HCT116 (cell line): ENCODE results near the gene SH3GL1.

Experiments
- FOSL1 ChIP-seq: IDR thresholded peaks from 2 replicates; pipeline ENCODE4 v1.6.1; 2012; ENCODE audit warnings: low read depth
- POLR2AphosphoS5 ChIP-seq: IDR thresholded peaks from 2 replicates; pipeline ENCODE4 v1.6.1; 2011; ENCODE audit warnings: mild to moderate bottlenecking, low read depth, low read length, moderate library complexity
- RAD21 ChIP-seq: IDR thresholded peaks from 2 replicates; pipeline ENCODE4 v1.6.1; 2012; ENCODE audit warnings: low read depth, mild to moderate bottlenecking
- YY1 ChIP-seq: IDR thresholded peaks from 2 replicates; pipeline ENCODE4 v1.6.1; 2011; ENCODE audit warnings: low read length, low read depth, moderate library complexity, mild to moderate bottlenecking; ENCODE audit not compliant: insufficient replicate concordance; ENCODE audit errors: extremely low read depth
- TF ChIP-seq, protein P1 (sequence below), 3 experiments: fragments of 200-600 bp in 1 of 3; sonication (generic) in 1 of 3; IDR thresholded peaks in 2 of 3; conservative IDR thresholded peaks in 1 of 3; 2 replicates each; pipeline ENCODE4 v1.5.1; 2012 to 2017; ENCODE audit warnings: low read depth in 2 of 3, low read length in 2 of 3, antibody characterized with exemption in 1 of 3, borderline replicate concordance in 1 of 3, control low read depth in 1 of 3, mild to moderate bottlenecking in 1 of 3, mixed read lengths in 1 of 3, mixed run types in 1 of 3, moderate library complexity in 1 of 3; ENCODE audit not compliant: insufficient read depth in 1 of 3
- TF ChIP-seq, protein P2 (sequence below): IDR thresholded peaks from 2 replicates; pipeline ENCODE4 v1.6.1; 2012

DNA sequence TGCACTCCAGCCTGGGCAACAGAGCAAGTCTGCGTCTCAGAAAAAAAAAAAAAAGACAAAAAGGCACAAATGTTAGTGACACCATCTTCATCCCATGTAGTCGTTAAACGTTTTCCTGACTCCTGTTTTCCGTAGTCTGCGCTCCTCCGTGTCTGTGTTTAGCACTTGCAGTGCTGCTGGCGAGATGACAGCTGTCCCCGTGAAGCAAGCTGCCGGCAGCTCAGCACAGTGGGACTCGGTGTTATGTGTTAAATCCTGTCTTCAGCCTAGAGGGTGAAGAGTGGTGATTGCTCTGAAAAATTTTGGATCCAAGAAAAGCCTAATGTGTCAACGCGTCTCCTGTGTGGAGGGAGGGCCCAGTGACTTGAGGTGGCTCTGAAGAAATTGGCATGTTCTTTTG, 38.9 kb upstream of the SH3GL1 start:
- TF ChIP-seq POLR2AphosphoS5 (no peak), YY1 (no peak), FOSL1 (no peak), RAD21 (no peak)
- TF ChIP-seq, protein P1, sequence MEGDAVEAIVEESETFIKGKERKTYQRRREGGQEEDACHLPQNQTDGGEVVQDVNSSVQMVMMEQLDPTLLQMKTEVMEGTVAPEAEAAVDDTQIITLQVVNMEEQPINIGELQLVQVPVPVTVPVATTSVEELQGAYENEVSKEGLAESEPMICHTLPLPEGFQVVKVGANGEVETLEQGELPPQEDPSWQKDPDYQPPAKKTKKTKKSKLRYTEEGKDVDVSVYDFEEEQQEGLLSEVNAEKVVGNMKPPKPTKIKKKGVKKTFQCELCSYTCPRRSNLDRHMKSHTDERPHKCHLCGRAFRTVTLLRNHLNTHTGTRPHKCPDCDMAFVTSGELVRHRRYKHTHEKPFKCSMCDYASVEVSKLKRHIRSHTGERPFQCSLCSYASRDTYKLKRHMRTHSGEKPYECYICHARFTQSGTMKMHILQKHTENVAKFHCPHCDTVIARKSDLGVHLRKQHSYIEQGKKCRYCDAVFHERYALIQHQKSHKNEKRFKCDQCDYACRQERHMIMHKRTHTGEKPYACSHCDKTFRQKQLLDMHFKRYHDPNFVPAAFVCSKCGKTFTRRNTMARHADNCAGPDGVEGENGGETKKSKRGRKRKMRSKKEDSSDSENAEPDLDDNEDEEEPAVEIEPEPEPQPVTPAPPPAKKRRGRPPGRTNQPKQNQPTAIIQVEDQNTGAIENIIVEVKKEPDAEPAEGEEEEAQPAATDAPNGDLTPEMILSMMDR (IDR thresholded peaks at IDR 0.05 in 2 of 3, conservative IDR thresholded peaks at IDR 0.05 in 1 of 3; ENCODE audit: borderline replicate concordance in 1 of 3, insufficient read depth in 1 of 3, low read depth in 2 of 3, low read length in 2 of 3), result no peak
- TF ChIP-seq, protein P2, sequence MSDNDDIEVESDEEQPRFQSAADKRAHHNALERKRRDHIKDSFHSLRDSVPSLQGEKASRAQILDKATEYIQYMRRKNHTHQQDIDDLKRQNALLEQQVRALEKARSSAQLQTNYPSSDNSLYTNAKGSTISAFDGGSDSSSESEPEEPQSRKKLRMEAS, result no peak
